ENCODE measurements around the gene ZNF366.

DNA sequence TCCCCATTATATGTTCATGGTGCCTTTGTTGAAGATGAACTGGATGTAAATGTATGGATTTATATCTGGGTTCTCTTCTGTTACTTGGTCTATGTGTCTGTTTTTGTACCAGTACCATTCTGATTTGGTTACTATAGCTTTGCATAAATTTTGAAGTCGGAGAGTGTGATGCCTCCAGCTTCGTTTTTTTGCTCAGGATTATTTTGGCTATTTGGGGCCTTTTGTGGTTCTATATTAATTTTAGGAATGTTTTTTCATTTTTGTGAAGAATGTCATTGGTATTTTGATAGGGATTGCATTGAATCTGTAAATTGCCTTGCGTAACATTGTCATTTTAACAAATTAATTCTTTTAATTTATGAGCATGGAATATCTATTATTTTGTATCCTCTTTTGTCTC lies 36.6 kb upstream of the ZNF366 start:
- TF ChIP-seq LEF1 (IDR thresholded peaks at IDR 0.05; ENCODE audit: borderline replicate concordance) (no peak), ARNT (IDR thresholded peaks at IDR 0.05) (no peak), SUZ12 (IDR thresholded peaks at IDR 0.05) (no peak), HDGF (IDR thresholded peaks at IDR 0.05; ENCODE audit: borderline replicate concordance) (no peak), ELF4 (IDR thresholded peaks at IDR 0.05) (no peak), TARDBP (IDR thresholded peaks at IDR 0.05) (no peak), FOXA1 (IDR thresholded peaks at IDR 0.05) (no peak)
- TF ChIP-seq, protein P1, sequence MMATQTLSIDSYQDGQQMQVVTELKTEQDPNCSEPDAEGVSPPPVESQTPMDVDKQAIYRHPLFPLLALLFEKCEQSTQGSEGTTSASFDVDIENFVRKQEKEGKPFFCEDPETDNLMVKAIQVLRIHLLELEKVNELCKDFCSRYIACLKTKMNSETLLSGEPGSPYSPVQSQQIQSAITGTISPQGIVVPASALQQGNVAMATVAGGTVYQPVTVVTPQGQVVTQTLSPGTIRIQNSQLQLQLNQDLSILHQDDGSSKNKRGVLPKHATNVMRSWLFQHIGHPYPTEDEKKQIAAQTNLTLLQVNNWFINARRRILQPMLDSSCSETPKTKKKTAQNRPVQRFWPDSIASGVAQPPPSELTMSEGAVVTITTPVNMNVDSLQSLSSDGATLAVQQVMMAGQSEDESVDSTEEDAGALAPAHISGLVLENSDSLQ (IDR thresholded peaks at IDR 0.05), result no peak

Measured in HEK293T (cell line).